Heart left ventricle (tissue), 16 donors: Measurements from ENCODE around the gene SLC39A11. TPM values are rescaled to one million over a fixed set of nuclear protein-coding genes. Genes with fewer than 3 reads are reported as not detected.

ENCODE experiments used
- ATAC-seq, 4 donors: fragments of 200-7000 bp; cut with Tn5 transposase; one replicate each; pipeline ENCODE4 v1.9.1; 2020 to 2022; ENCODE audit warnings: moderate library complexity in 4 of 4, mild to moderate bottlenecking in 3 of 4, moderate number of reproducible peaks in 1 of 4
- DNase-seq, 5 donors: peaks; one replicate each; pipeline ENCODE4 v3.0.0-alpha.2; 2020
- H3K27ac ChIP-seq, 12 donors: fragments of 200-600 bp; sonication (generic) in 4 of 12; one replicate each; pipeline versions ENCODE4 v1.5.0 to v1.8.0; 2016 to 2022; ENCODE audit warnings: mild to moderate bottlenecking in 2 of 12
- H3K27me3 ChIP-seq, 9 donors: fragments of 200-600 bp; sonication (generic) in 2 of 9; one replicate each; pipeline versions ENCODE4 v1.5.1 to v1.8.0; 2016 to 2022; ENCODE audit warnings: mild to moderate bottlenecking in 3 of 9
- H3K36me3 ChIP-seq, 9 donors: fragments of 200-600 bp; sonication (generic) in 2 of 9; one replicate each; pipeline versions ENCODE4 v1.5.0 to v1.8.0; 2018 to 2022; ENCODE audit warnings: mild to moderate bottlenecking in 2 of 9
- H3K4me1 ChIP-seq, 12 donors: fragments of 200-600 bp; sonication (generic) in 4 of 12; one replicate each; pipeline versions ENCODE4 v1.5.0 to v1.8.0; 2016 to 2022; ENCODE audit warnings: mild to moderate bottlenecking in 3 of 12
- H3K4me3 ChIP-seq, 12 donors: fragments of 200-600 bp; sonication (generic) in 4 of 12; one replicate each; pipeline versions ENCODE4 v1.5.0 to v1.8.0; 2017 to 2022; ENCODE audit warnings: mild to moderate bottlenecking in 9 of 12, moderate library complexity in 4 of 12
- H3K9me3 ChIP-seq, 12 donors: fragments of 200-600 bp; sonication (generic) in 4 of 12; one replicate each; pipeline versions ENCODE4 v1.5.0 to v1.8.0; 2016 to 2022; ENCODE audit warnings: mild to moderate bottlenecking in 1 of 12
- POLR2A ChIP-seq, 2 donors: fragments of 450-650 bp; IDR thresholded peaks; one replicate each; pipeline ENCODE4 v1.6.1; 2017; ENCODE audit warnings: antibody characterized with exemption in 2 of 2, mild to moderate bottlenecking in 2 of 2, moderate library complexity in 2 of 2
- WGBS, 4 donors: extraction: QIAGEN DNeasy Blood & Tissue Kit in 2 of 4; methylation state at CpG; one replicate each; pipeline versions ENCODE4 v1.1.5 to v1.1.7; 2013 to 2018; 5-methylcytosine and 5-hydroxymethylcytosine counted together
- intact Hi-C, 10 donors: fragments of 100-400 bp; cut with DNase I; formaldehyde crosslinking; loops; one replicate each; pipeline versions ENCODE4 v1.11.1 to v1.14.2; 2022
- polyA plus RNA-seq, 2 donors: library from polyadenylated mRNA; stranded (reverse); fragments of 200-250 nt; gene quantifications; one replicate each; pipeline ENCODE4 v1.2.3, GENCODE V29; 2013
- total RNA-seq, 9 donors: library from RNA; depleted of rRNA in 2 of 9; stranded (reverse); fragments of >200 nt in 2 of 9; fragmentation: NEBNext Ultra II Directional in 3 of 9; extraction: Animal tissue kit (Norgen Biotek cat#: 25700) in 3 of 9; gene quantifications; one replicate each; pipeline versions ENCODE4 v1.1.0 to v1.2.4, GENCODE V29; 2016 to 2023
- TF ChIP-seq, protein P1 (sequence below), 12 donors: fragments of 200-600 bp; sonication (generic) in 4 of 12; IDR thresholded peaks; one replicate each; pipeline versions ENCODE4 v1.5.0 to v1.8.0; 2018 to 2022; ENCODE audit warnings: antibody characterized with exemption in 12 of 12, mild to moderate bottlenecking in 5 of 12
- donor health status: ischemic (EF 13 %, LVEDD 7.1; RV severe dilation, severe dysfunction).
- donor health status: healthy with polysubstance abuse.
- donor health status: DM: no; HTN: yes; CAD: no.
- donor health status: DM: no; HTN: no; CAD: no.
- donor health status: ischemic (EF 25% LVEDD 6.9; RV normal size, moderate dysfunction).
- donor health status: ischemic (EF 25% LVEDD 5.7; RV mildly dilated, moderate dysfunction).
- donor health status: healthy.
- donor health status: DM: yes; HTN: yes; CAD: no.
- donor health status: ischemic (EF 35%, LVEDD 5.7; RV mildly dilated, moderate dysfunction).
- donor health status: nonischemic (EF 11% LVEDD 7.7; RV severe dilation, severe dysfunction).
- donor health status: DM: yes; HTN: yes; CAD: no.
- donor health status: PGD.
- donor health status: ischemic (EF 29% LVEDD 5.4; RV normal size, mild dysfunction).
- donor health status: nonischemic (EF 23%, LVEDD 6.1; RV moderate dilation, normal function).

The SLC39A11 gene
- total and polyA plus RNA-seq, 11 donors = 2.5 to 23.3 (median 8.4) TPM

DNA sequence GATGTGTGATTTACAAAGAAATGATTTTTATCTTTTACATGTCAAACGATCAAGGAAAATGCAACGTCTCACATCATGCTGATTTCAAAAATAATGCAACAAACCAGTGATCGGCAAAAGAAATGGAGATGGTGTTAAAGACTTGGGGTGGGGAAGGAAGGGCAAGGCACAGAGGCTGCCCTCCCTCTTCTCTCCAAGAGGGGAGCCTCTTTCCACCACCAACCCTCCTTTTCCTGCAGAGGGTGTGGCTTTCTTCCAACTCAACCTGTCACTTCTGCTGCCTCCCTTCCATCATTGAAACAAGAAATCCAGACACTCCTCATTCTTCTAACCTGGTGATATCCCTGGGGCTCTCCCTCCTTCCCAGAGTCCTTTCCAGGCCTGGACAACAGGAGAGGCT lies 320.8 kb downstream of the SLC39A11 start:
- Histone ChIP-seq H3K27ac (no peak overlapping the region), H3K9me3 (peaks cover 0 to 24% (median 0%) of the 10 kb centered on the region in 12 donors), H3K4me1 (no peaks in the 10 kb centered on the region), H3K4me3 (no peak overlapping the region), H3K36me3 (peaks cover 0 to 6% (median 0%) of the 10 kb centered on the region in 9 donors), H3K27me3 (no peaks in the 10 kb centered on the region)
- DNase-seq (no peak), ATAC-seq (no peak)
- TF ChIP-seq POLR2A (IDR thresholded peaks at IDR 0.05) = no peak
- TF ChIP-seq, protein P1, sequence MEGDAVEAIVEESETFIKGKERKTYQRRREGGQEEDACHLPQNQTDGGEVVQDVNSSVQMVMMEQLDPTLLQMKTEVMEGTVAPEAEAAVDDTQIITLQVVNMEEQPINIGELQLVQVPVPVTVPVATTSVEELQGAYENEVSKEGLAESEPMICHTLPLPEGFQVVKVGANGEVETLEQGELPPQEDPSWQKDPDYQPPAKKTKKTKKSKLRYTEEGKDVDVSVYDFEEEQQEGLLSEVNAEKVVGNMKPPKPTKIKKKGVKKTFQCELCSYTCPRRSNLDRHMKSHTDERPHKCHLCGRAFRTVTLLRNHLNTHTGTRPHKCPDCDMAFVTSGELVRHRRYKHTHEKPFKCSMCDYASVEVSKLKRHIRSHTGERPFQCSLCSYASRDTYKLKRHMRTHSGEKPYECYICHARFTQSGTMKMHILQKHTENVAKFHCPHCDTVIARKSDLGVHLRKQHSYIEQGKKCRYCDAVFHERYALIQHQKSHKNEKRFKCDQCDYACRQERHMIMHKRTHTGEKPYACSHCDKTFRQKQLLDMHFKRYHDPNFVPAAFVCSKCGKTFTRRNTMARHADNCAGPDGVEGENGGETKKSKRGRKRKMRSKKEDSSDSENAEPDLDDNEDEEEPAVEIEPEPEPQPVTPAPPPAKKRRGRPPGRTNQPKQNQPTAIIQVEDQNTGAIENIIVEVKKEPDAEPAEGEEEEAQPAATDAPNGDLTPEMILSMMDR (IDR thresholded peaks at IDR 0.05) = no peak
- WGBS, 4 donors = 82 to 96% (median 91%) methylated on average over 3 of the region's 3 CpGs
- intact Hi-C loops = no loop called here

DNA sequence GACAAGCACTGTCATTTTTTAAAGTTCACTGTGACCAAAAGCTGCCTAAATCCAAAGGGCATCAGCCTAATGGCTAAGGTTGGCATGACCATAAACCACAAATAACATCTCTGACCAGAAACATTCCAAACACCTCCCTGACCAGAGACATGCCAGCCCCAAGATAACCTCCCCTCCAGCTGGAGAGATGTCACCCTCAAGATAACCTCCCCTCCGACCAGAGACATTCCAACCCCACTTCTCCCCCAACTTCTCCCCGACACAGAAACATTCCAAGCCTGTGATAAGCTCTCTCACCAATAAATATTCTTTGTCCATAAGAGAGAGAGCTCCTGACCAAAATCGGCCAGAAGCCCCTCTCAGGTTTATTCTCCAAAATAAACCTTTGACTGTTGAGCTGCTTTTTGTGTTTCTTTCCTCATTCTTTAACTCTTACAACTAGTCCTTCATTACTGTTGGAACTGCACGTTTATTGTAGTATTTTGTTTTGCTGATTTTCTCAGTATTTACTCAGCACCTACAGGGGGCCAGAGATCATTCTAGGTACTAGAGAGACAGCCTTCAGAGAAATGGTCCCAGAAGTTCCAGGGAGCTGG lies 325.6 kb downstream of the SLC39A11 start:
- H3K27me3 ChIP-seq = no peaks in the 10 kb centered on the region
- peaks cover 0 to 6% (median 0%) of the 10 kb centered on the region in 9 donors for H3K36me3 ChIP-seq
- WGBS, 4 donors = 69 to 76% (median 74%) methylated on average over 4 of the region's 4 CpGs
- intact Hi-C loops = no loop called here
- H3K9me3 ChIP-seq = peaks cover 0 to 24% (median 0%) of the 10 kb centered on the region in 12 donors
- DNase-seq (no peak), ATAC-seq (no peak)
- no peak overlapping the region for H3K4me3 ChIP-seq
- no peak overlapping the region for H3K27ac ChIP-seq
- H3K4me1 ChIP-seq = no peaks in the 10 kb centered on the region
- TF ChIP-seq, protein P1 (IDR thresholded peaks at IDR 0.05) = no peak
- no peak for TF ChIP-seq POLR2A (IDR thresholded peaks at IDR 0.05)

DNA sequence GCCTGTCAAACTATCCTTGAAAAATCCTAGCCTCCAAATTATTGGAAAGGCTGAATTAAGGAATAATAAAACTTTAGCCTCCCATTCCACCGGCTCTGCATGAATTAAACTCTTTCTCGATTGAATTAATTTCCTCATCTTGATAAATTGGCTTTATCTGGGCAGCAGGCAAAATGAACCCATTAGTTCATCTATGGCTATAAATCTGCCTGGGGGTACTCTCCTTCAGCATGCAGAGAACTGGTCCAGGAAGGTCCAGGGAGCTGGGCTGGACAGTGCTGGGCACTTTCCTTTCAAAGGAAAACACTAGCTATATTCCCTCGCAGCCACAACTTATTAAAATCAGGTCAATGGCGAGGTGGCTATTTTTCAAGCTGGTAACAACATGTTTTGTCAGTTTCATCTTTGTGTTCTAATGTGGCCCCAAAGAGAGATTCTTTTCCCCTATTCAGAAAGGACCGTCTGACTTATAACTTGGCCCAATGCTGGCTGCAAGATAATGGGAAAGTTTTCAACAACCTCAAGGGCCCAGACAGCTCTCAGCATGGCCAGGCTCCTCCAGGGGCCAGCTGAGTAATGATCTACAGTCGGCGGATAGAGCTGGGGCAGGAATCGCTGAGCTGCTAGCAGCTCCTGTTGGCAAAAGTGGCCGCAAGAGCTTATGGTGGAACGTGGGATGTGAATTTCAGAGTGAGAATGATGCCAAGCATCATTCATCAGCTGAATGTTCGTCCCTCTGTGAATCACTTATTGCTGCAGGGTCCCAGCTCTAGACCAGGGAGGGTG lies 326.9 kb downstream of the SLC39A11 start:
- intact Hi-C loops = no loop called here
- TF ChIP-seq, protein P1 (IDR thresholded peaks at IDR 0.05) = no peak
- TF ChIP-seq POLR2A (IDR thresholded peaks at IDR 0.05) = no peak
- Histone ChIP-seq H3K4me1 (no peaks in the 10 kb centered on the region), H3K27ac (no peak overlapping the region), H3K9me3 (peaks cover 0 to 21% (median 0%) of the 10 kb centered on the region in 12 donors), H3K4me3 (no peak overlapping the region), H3K36me3 (peaks cover 0 to 4% (median 0%) of the 10 kb centered on the region in 9 donors), H3K27me3 (no peaks in the 10 kb centered on the region)
- no peak for ATAC-seq
- DNase-seq = no peak
- 86 to 93% (median 90%) methylated on average over 11 of the region's 11 CpGs for WGBS, 4 donors

DNA sequence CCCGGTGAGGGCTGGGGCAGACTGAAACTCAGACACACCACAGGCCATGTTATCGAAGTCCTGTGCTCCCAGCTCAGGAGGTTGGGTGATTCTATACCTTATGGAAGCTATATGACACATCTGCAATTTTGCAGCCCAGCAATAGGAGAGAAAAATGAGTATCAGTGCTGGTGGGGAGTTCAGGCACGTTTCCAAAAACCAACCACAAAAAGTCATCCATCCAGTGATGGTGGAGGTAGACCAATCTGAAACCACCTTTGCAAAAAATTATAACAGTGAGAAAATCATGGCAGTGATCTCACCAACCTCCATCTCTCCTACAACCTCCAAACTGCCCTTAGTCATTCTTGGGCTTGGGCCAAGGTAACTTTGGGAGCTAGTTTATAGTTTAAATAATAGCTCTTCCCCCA lies 327.9 kb downstream of the SLC39A11 start:
- H3K27ac ChIP-seq = no peak overlapping the region
- no peak for TF ChIP-seq POLR2A (IDR thresholded peaks at IDR 0.05)
- TF ChIP-seq, protein P1 (IDR thresholded peaks at IDR 0.05) = no peak
- no peaks in the 10 kb centered on the region for H3K27me3 ChIP-seq
- DNase-seq = no peak
- WGBS, 4 donors = 65 to 84% (median 83%) methylated on average over 3 of the region's 3 CpGs
- no peak for ATAC-seq
- intact Hi-C loops = no loop called here
- no peaks in the 10 kb centered on the region for H3K4me1 ChIP-seq
- H3K9me3 ChIP-seq = peaks cover 0 to 13% (median 0%) of the 10 kb centered on the region in 12 donors
- H3K36me3 ChIP-seq = no peaks in the 10 kb centered on the region
- H3K4me3 ChIP-seq = no peak overlapping the region
